Stromal cell of bone marrow (primary cell): ENCODE data around the gene STXBP6.
A peak's percentile ranks its signal among the peaks of the same experiment; 100 is the strongest.
"Not testable (repeated sequence)": the region's sequence is repeated elsewhere in the genome, so short reads cannot be mapped to it uniquely, and the experiment has no call there.

Source experiments
- DNase-seq: peaks from one replicate; pipeline ENCODE4 v3.0.0-alpha.2; 2012; ENCODE audit warnings: low read depth

The STXBP6 gene

GRCh38 chr14:24986206-24986893 lies 63.6 kb downstream of the STXBP6 start:
- no peak for DNase-seq

- DNase-seq = no peak
These were observed 64.9 kb downstream of the STXBP6 start for GRCh38 chr14:24984846-24985589.

GRCh38 chr14:24982472-24983155 lies 67.3 kb downstream of the STXBP6 start:
- no peak for DNase-seq

GRCh38 chr14:24979725-24980239 lies 70.2 kb downstream of the STXBP6 start:
- DNase-seq = no peak

GRCh38 chr14:24978862-24979724 lies 70.9 kb downstream of the STXBP6 start:
- DNase-seq = no peak

GRCh38 chr14:24976602-24977001 lies 73.3 kb downstream of the STXBP6 start:
- DNase-seq = no peak

GRCh38 chr14:24975393-24975792 lies 74.6 kb downstream of the STXBP6 start:
- DNase-seq = no peak

GRCh38 chr14:24974591-24975374 lies 75.2 kb downstream of the STXBP6 start:
- no peak for DNase-seq

GRCh38 chr14:24972844-24973243 lies 77.1 kb downstream of the STXBP6 start:
- no peak for DNase-seq

- no peak for DNase-seq
These were observed 78.7 kb downstream of the STXBP6 start for GRCh38 chr14:24971255-24971654.

- DNase-seq = no peak
These were observed 83.4 kb downstream of the STXBP6 start for GRCh38 chr14:24966579-24966964.

- peak; percentile 71 for DNase-seq
These were observed 83.9 kb downstream of the STXBP6 start for GRCh38 chr14:24965934-24966578.

- no peak for DNase-seq
These were observed 84.4 kb downstream of the STXBP6 start for GRCh38 chr14:24965578-24965933.

GRCh38 chr14:24964591-24964990 lies 85.4 kb downstream of the STXBP6 start:
- DNase-seq = no peak

- no peak for DNase-seq
These were observed 85.9 kb downstream of the STXBP6 start for GRCh38 chr14:24964048-24964447.

- DNase-seq = not testable (repeated sequence)
These were observed 87.8 kb downstream of the STXBP6 start for GRCh38 chr14:24962118-24962517.

GRCh38 chr14:24960816-24961215 lies 89.1 kb downstream of the STXBP6 start:
- DNase-seq = peak; percentile 58

GRCh38 chr14:24959791-24960331 lies 90.1 kb downstream of the STXBP6 start:
- DNase-seq = no peak

GRCh38 chr14:24958271-24958670 lies 91.7 kb downstream of the STXBP6 start:
- DNase-seq = peak; percentile 42

- DNase-seq = no peak
These were observed 92.1 kb downstream of the STXBP6 start for GRCh38 chr14:24957814-24958213.
